ENCODE results near the gene TAMALIN.

Gene TAMALIN

DNA sequence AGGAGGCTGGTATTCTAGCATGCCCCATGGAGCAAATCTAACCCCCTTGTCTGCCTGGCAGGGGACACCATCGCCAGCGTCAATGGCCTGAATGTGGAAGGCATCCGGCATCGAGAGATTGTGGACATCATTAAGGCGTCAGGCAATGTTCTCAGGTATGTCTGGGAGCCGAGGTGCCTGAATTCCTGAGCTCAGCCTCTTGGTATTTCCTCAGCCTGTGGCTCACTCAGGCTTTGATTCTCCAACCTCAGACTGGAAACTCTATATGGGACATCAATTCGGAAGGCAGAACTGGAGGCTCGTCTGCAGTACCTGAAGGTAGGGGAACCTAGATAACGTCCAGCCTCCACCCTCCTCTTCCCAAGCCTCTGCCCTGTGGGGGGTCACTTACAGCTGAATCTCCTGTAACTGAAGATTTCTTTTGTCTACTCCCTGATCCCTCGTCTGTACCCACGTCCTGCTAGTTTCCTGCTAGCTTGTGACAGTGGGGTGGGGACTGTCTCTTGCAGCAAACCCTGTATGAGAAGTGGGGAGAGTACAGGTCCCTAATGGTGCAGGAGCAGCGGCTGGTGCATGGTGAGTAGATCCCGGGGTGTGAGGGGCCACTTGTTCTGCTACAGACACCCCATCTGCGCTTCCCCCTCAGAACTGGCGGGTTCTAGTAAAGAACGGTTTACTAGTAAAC is 7.0 kb downstream of the TAMALIN start:
- no peak for TF ChIP-seq FOXA1 (IDR thresholded peaks at IDR 0.05)
- no peak for TF ChIP-seq NFRKB (IDR thresholded peaks at IDR 0.05)
- no peak for TF ChIP-seq BHLHE40 (IDR thresholded peaks at IDR 0.05; ENCODE audit: borderline replicate concordance)
- TF ChIP-seq HDGF (IDR thresholded peaks at IDR 0.05; ENCODE audit: borderline replicate concordance), result no peak
- TF ChIP-seq SUZ12 (IDR thresholded peaks at IDR 0.05), result no peak
- TF ChIP-seq ELF4 (IDR thresholded peaks at IDR 0.05), result no peak
- no peak for TF ChIP-seq TARDBP (IDR thresholded peaks at IDR 0.05)
- TF ChIP-seq L3MBTL2 (conservative IDR thresholded peaks at IDR 0.05), result no peak
- TF ChIP-seq ARNT (IDR thresholded peaks at IDR 0.05), result no peak
- TF ChIP-seq ZNF384 (IDR thresholded peaks at IDR 0.05), result no peak
- no peak for TF ChIP-seq CTBP1 (IDR thresholded peaks at IDR 0.05; ENCODE audit: borderline replicate concordance)
- POLR2A ChIA-PET, result no interaction called here
- CTCF ChIA-PET, result interaction anchor here (0.9 to 1.0 kb wide), 2 partner anchors 10 to 11 kb away, joined by 3 read pairs; no protein-coding TSS in a partner anchor
- DNase-seq (ENCODE audit: extremely low spot score), result no peak

- TF ChIP-seq SP1 (IDR thresholded peaks at IDR 0.05), result no peak
- no peak for TF ChIP-seq HDGF (IDR thresholded peaks at IDR 0.05; ENCODE audit: borderline replicate concordance)
- no peak for TF ChIP-seq FOXA1 (IDR thresholded peaks at IDR 0.05)
- TF ChIP-seq FOXK2 (IDR thresholded peaks at IDR 0.05), result no peak
- TF ChIP-seq FOXM1 (IDR thresholded peaks at IDR 0.05; ENCODE audit: borderline replicate concordance), result no peak
- TF ChIP-seq NFRKB (IDR thresholded peaks at IDR 0.05), result no peak
- no peak for TF ChIP-seq BHLHE40 (IDR thresholded peaks at IDR 0.05; ENCODE audit: borderline replicate concordance)
- TF ChIP-seq, protein P1, sequence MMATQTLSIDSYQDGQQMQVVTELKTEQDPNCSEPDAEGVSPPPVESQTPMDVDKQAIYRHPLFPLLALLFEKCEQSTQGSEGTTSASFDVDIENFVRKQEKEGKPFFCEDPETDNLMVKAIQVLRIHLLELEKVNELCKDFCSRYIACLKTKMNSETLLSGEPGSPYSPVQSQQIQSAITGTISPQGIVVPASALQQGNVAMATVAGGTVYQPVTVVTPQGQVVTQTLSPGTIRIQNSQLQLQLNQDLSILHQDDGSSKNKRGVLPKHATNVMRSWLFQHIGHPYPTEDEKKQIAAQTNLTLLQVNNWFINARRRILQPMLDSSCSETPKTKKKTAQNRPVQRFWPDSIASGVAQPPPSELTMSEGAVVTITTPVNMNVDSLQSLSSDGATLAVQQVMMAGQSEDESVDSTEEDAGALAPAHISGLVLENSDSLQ (IDR thresholded peaks at IDR 0.05), result no peak
- no peak for TF ChIP-seq TARDBP (IDR thresholded peaks at IDR 0.05)
- TF ChIP-seq L3MBTL2 (conservative IDR thresholded peaks at IDR 0.05), result no peak
- CTCF ChIA-PET, result interaction anchor here (0.9 to 1.0 kb wide), 2 partner anchors 9 to 10 kb away, joined by 3 read pairs; no protein-coding TSS in a partner anchor
- POLR2A ChIA-PET, result no interaction called here
These were observed 8.1 kb downstream of the TAMALIN start for GRCh38 chr12:52014567-52015530.

GRCh38 chr12:52015532-52016041 is 8.8 kb downstream of the TAMALIN start:
- no peak for DNase-seq (ENCODE audit: extremely low spot score)
- CTCF ChIA-PET, result no interaction called here
- TF ChIP-seq NFRKB (IDR thresholded peaks at IDR 0.05) (no peak), SP1 (IDR thresholded peaks at IDR 0.05) (no peak), HDGF (IDR thresholded peaks at IDR 0.05; ENCODE audit: borderline replicate concordance) (no peak), FOXA1 (IDR thresholded peaks at IDR 0.05) (no peak), FOXM1 (IDR thresholded peaks at IDR 0.05; ENCODE audit: borderline replicate concordance) (no peak), CTBP1 (IDR thresholded peaks at IDR 0.05; ENCODE audit: borderline replicate concordance) (no peak), BHLHE40 (IDR thresholded peaks at IDR 0.05; ENCODE audit: borderline replicate concordance) (no peak), L3MBTL2 (conservative IDR thresholded peaks at IDR 0.05) (no peak), FOXK2 (IDR thresholded peaks at IDR 0.05) (no peak)
- TF ChIP-seq, protein P1 (IDR thresholded peaks at IDR 0.05), result no peak
- POLR2A ChIA-PET, result no interaction called here

More at GRCh38 chr12:52014567-52015530, 8.1 kb downstream of the TAMALIN start:
- no peak for DNase-seq (ENCODE audit: extremely low spot score)

GRCh38 chr12:52018433-52019112 is 11.8 kb downstream of the TAMALIN start:
- POLR2A ChIA-PET, result interaction anchor here (0.6 to 1.0 kb wide), 2 partner anchors 14 to 30 kb away, joined by 3 read pairs; no protein-coding TSS in a partner anchor
- DNase-seq (ENCODE audit: extremely low spot score), result no peak
- CTCF ChIA-PET, result interaction anchor here (0.7 to 9.7 kb wide), 2 partner anchors 15 to 131 kb away, joined by 3 to 99 read pairs; partner anchors contain the start of gene ANKRD33
- TF ChIP-seq, protein P1 (IDR thresholded peaks at IDR 0.05), result no peak

GRCh38 chr12:52019113-52019770 is 12.5 kb downstream of the TAMALIN start:
- ChIA-PET CTCF (interaction anchor here (1.2 to 9.7 kb wide), 3 partner anchors 15 to 54 kb away, joined by 3 to 99 read pairs (median 3); no protein-coding TSS in a partner anchor), POLR2A (interaction anchor here (1.0 to 3.8 kb wide), 2 partner anchors 15 kb away, joined by 3 to 15 read pairs; no protein-coding TSS in a partner anchor)
- no peak for DNase-seq (ENCODE audit: extremely low spot score)
- no peak for TF ChIP-seq LEF1 (IDR thresholded peaks at IDR 0.05; ENCODE audit: borderline replicate concordance)
- TF ChIP-seq TARDBP (IDR thresholded peaks at IDR 0.05), result no peak
- no peak for TF ChIP-seq FOXK2 (IDR thresholded peaks at IDR 0.05)
- no peak for TF ChIP-seq BHLHE40 (IDR thresholded peaks at IDR 0.05; ENCODE audit: borderline replicate concordance)
- no peak for TF ChIP-seq NFRKB (IDR thresholded peaks at IDR 0.05)
- no peak for TF ChIP-seq FOXM1 (IDR thresholded peaks at IDR 0.05; ENCODE audit: borderline replicate concordance)
- no peak for TF ChIP-seq SUZ12 (IDR thresholded peaks at IDR 0.05)
- TF ChIP-seq HDGF (IDR thresholded peaks at IDR 0.05; ENCODE audit: borderline replicate concordance), result no peak
- TF ChIP-seq, protein P1 (IDR thresholded peaks at IDR 0.05), result no peak
- no peak for TF ChIP-seq FOXA1 (IDR thresholded peaks at IDR 0.05)
- TF ChIP-seq ARNT (IDR thresholded peaks at IDR 0.05), result no peak
- TF ChIP-seq CTBP1 (IDR thresholded peaks at IDR 0.05; ENCODE audit: borderline replicate concordance), result no peak
- no peak for TF ChIP-seq L3MBTL2 (conservative IDR thresholded peaks at IDR 0.05)
